ENCODE data around the gene TNS1. TPM values are rescaled to one million over a fixed set of nuclear protein-coding genes. Genes with fewer than 3 reads are reported as not detected.

Gene TNS1
- total RNA-seq, 1 donor from 2014 or later, result 505 TPM

DNA sequence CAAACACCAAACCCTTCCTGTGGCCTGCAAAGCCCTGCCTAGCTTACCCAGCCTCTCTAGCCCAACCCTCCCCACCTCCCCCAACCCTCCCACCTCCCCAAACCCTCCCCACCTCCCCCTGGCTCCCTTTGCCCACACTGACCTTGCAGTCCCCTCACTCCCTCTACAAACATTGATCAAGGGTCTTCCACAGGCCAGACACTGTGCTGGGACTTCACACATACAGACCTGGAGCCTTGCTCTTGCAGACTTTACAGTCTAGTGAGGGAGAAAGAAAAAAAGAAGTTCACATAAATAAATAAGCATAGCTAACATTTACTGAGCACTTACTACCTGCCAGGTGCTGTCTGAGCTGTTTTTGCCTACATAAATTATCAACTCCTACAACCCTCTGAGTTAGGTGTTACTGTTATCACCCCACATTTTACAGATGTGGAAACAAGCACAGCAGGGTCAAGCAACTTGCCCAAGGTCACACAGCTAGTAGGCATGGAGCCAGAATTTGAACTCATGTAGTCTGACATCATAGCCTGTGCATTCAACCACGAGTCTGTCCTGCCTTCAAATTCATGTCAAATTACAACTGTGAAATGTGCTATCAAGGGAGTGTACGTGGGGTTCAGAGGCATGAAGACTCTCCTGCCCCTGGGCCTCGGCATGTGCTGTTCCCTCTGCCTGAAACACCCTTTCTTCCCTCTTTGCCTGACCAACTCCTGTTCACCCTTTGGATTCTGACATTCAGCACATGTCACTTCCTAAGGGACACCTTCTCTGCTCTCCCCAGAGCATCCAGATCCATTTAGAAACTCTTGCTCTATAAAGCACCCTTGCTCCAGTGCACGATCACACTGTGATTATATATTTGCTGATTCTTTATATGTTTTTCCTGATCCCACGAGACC, 209.9 kb downstream of the TNS1 start:
- intact Hi-C loops (cut with DNase I), result loop anchor here (10.0 kb wide), 1 partner anchor 202 kb away; no protein-coding TSS in a partner anchor
- Histone ChIP-seq H3K9me3 (no peaks in the 10 kb centered on the region), H3K36me3 (peaks cover 8% of the 10 kb centered on the region), H3K27me3 (ENCODE audit: low read depth) (no peaks in the 10 kb centered on the region), H3K4me3 (no peak overlapping the region), H3K27ac (no peak overlapping the region), H3K4me1 (peaks cover 52% of the 10 kb centered on the region)
- no peak for ATAC-seq
- no peak for DNase-seq
- TF ChIP-seq CTCF (IDR thresholded peaks at IDR 0.05), result no peak

DNA sequence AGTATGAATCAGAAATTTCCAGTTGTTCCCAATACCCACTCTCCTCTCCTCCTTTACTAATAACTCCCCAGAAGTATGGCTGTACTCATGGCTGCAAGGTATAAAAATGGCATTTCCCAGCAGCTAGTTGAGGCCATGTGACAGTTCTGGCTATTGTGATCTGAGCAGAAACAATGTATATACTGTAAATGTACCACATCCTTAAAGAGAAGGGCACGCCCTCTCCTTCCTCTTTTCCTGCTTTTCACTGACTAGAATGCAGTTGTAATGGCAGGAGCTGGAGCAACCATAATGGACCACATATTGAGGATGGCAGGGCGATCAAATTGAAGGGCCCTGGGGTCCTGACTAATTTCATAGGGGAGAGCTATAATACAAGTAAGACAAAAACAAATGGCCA, 211.2 kb downstream of the TNS1 start:
- TF ChIP-seq CTCF (IDR thresholded peaks at IDR 0.05), result no peak
- intact Hi-C loops (cut with DNase I), result loop anchor here (10.0 kb wide), 1 partner anchor 203 kb away; no protein-coding TSS in a partner anchor
- H3K36me3 ChIP-seq, result peaks cover 12% of the 10 kb centered on the region
- DNase-seq (no peak), ATAC-seq (no peak)
- no peak overlapping the region for H3K27ac ChIP-seq
- no peak overlapping the region for H3K4me3 ChIP-seq
- peaks cover 41% of the 10 kb centered on the region for H3K4me1 ChIP-seq
- H3K27me3 ChIP-seq (ENCODE audit: low read depth), result no peaks in the 10 kb centered on the region
- no peaks in the 10 kb centered on the region for H3K9me3 ChIP-seq

GRCh38 chr2:217790681-217791392, 212.0 kb downstream of the TNS1 start:
- Histone ChIP-seq H3K4me1 (peaks cover 34% of the 10 kb centered on the region), H3K27me3 (ENCODE audit: low read depth) (no peaks in the 10 kb centered on the region), H3K36me3 (peaks cover 12% of the 10 kb centered on the region), H3K27ac (peak overlapping the region; percentile 14), H3K9me3 (no peaks in the 10 kb centered on the region), H3K4me3 (no peak overlapping the region)
- no peak for DNase-seq
- intact Hi-C loops (cut with DNase I), result loop anchor here (10.0 kb wide), 1 partner anchor 204 kb away; no protein-coding TSS in a partner anchor
- ATAC-seq, result no peak
- TF ChIP-seq CTCF (IDR thresholded peaks at IDR 0.05), result no peak

DNA sequence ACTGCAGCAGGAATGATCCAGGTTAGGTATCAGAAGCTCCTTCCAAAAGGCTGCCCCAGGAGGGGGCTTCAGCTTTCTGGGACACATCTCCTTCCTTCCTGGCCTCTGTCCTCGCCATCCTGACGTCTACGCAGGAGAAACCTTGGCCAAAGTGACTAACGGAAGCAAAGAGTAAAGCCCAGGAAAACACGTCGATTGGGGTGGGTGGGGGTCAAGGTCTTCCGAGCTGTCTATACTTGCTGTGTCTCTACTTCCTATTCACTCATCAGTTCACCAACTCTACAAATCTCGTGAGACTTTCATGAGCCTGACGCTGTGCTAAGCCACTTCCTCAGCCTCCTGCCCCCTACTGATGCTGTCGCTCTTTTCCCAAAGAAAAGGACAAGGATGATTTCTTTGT, 212.6 kb downstream of the TNS1 start:
- H3K4me1 ChIP-seq, result peaks cover 31% of the 10 kb centered on the region
- ATAC-seq, result peak in 1 of 2 donors; percentile 41
- no peak for TF ChIP-seq CTCF (IDR thresholded peaks at IDR 0.05)
- no peaks in the 10 kb centered on the region for H3K9me3 ChIP-seq
- H3K36me3 ChIP-seq, result peaks cover 12% of the 10 kb centered on the region
- H3K27ac ChIP-seq, result peak overlapping the region; percentile 49
- H3K27me3 ChIP-seq (ENCODE audit: low read depth), result no peaks in the 10 kb centered on the region
- peak overlapping the region; percentile 30 for H3K4me3 ChIP-seq
- no peak for DNase-seq
- intact Hi-C loops (cut with DNase I), result loop anchor here (10.0 kb wide), 1 partner anchor 205 kb away; no protein-coding TSS in a partner anchor

DNA sequence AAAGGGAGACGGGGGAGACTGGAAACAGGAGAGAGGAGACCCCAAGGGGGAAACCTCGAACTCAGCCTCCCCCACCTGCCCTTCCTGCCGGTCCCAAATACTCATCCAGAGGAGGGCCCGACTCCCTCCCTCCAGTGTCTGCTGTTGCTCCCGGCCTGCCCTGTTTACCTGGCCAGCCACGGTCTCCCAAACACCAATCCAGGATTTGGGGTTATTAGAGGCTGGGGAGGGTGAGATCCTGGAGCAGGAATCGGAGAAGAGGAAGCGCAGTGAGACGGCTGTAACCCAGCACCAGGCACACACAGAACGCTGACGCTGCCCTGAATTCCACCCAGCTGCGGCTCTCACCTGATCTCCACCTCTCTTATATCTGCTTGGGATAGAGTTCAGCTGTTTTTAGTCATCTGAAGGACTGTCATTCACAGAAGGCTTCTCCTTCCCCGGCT, 213.0 kb downstream of the TNS1 start:
- H3K4me1 ChIP-seq, result peaks cover 31% of the 10 kb centered on the region
- peak in 1 of 2 donors; percentile 1 for ATAC-seq
- no peak for DNase-seq
- H3K4me3 ChIP-seq, result peak overlapping the region; percentile 30
- TF ChIP-seq CTCF (IDR thresholded peaks at IDR 0.05), result no peak
- no peaks in the 10 kb centered on the region for H3K9me3 ChIP-seq
- intact Hi-C loops (cut with DNase I), result loop anchor here (10.0 kb wide), 1 partner anchor 205 kb away; no protein-coding TSS in a partner anchor
- peak overlapping the region; percentile 49 for H3K27ac ChIP-seq
- peaks cover 12% of the 10 kb centered on the region for H3K36me3 ChIP-seq
- H3K27me3 ChIP-seq (ENCODE audit: low read depth), result no peaks in the 10 kb centered on the region
